ENCODE results near the gene SH3BP1. TPM values are rescaled to one million over a fixed set of nuclear protein-coding genes. Genes with fewer than 3 reads are reported as not detected.

SH3BP1 gene
- total and polyA plus RNA-seq, 12 donors = 0.50 to 9.3 (median 2.0) TPM

GRCh38 chr22:37632174-37633088 is 7.0 kb upstream of the SH3BP1 start:
- Histone ChIP-seq H3K27ac (peak overlapping the region; percentile 16 to 96 (median 86)), H3K9me3 (no peaks in the 10 kb centered on the region), H3K27me3 (no peaks in the 10 kb centered on the region), H3K36me3 (peaks cover 0 to 48% (median 7%) of the 10 kb centered on the region in 9 donors), H3K4me3 (peak overlapping the region in 1 of 10 donors; percentile 6), H3K4me1 (peaks cover 17 to 69% (median 40%) of the 10 kb centered on the region in 9 donors)
- intact Hi-C loops (cut with DNase I) = no loop called here
- DNase-seq = no peak
- TF ChIP-seq CTCF (IDR thresholded peaks at IDR 0.05) = no peak
- no peak for ATAC-seq
- WGBS, 2 donors = 82 to 85% methylated on average over 14 of the region's 14 CpGs

- TF ChIP-seq CTCF (IDR thresholded peaks at IDR 0.05) = no peak
- DNase-seq = no peak
- Histone ChIP-seq H3K4me3 (peak overlapping the region in 5 of 10 donors; percentile 0 to 31 (median 27)), H3K9me3 (no peaks in the 10 kb centered on the region), H3K4me1 (peaks cover 14 to 69% (median 38%) of the 10 kb centered on the region in 9 donors), H3K27me3 (no peaks in the 10 kb centered on the region), H3K27ac (peak overlapping the region; percentile 16 to 96 (median 86)), H3K36me3 (peaks cover 0 to 47% (median 7%) of the 10 kb centered on the region in 9 donors)
- intact Hi-C loops (cut with DNase I) = no loop called here
- 49 to 58% methylated on average over 11 of the region's 11 CpGs for WGBS, 2 donors
- peak in 3 of 8 donors; percentile 0 to 1 (median 0) for ATAC-seq
Observed at GRCh38 chr22:37633089-37633624, 6.3 kb upstream of the SH3BP1 start.

- intact Hi-C loops (cut with DNase I) = no loop called here
Observed at GRCh38 chr22:37633625-37634416, 5.6 kb upstream of the SH3BP1 start.

More at GRCh38 chr22:37633625-37634416, 5.6 kb upstream of the SH3BP1 start:
- peak in 5 of 9 donors; percentile 35 to 57 (median 40) for TF ChIP-seq CTCF (IDR thresholded peaks at IDR 0.05)
- peak overlapping the region; percentile 16 to 96 (median 86) for H3K27ac ChIP-seq
- H3K36me3 ChIP-seq = peaks cover 0 to 41% (median 7%) of the 10 kb centered on the region in 9 donors
- 3% methylated on average over 24 of the region's 24 CpGs for WGBS, 2 donors
- H3K9me3 ChIP-seq = no peaks in the 10 kb centered on the region
- H3K27me3 ChIP-seq = no peaks in the 10 kb centered on the region
- DNase-seq (peak; percentile 88 to 90), ATAC-seq (peak; percentile 84 to 89 (median 86))
- peaks cover 15 to 73% (median 45%) of the 10 kb centered on the region in 9 donors for H3K4me1 ChIP-seq
- H3K4me3 ChIP-seq = peak overlapping the region in 8 of 10 donors; percentile 0 to 32 (median 27)

All from heart right ventricle (tissue), 16 donors.